ENCODE results near the gene CCDC15.

DNA sequence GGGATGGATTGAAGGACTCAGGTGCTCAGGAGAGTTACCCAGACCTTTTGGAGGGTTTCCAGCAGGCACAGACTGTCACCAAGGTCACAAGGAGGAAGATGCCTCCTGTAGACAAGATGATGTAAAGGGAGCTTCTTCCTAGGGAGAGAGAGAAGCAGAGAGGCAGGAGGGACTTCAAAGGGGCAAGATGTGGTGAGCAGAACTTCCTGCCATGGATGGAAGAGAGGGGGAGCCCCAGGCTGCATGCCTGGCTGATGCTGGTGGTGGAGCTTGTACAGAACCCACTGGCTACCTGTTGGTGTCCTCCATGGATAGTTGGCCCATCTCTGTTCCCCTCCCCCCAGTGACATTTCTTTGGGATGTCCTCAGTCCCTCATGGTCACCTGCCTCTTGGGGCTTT, 30.7 kb upstream of the CCDC15 start:
- TF ChIP-seq POLR2A (IDR thresholded peaks at IDR 0.05; ENCODE audit: low read length), result no peak
- no peak for TF ChIP-seq GATA1 (IDR thresholded peaks at IDR 0.05; ENCODE audit: low read depth, low read length)
